ENCODE data around the gene NFIA.

NFIA gene

DNA sequence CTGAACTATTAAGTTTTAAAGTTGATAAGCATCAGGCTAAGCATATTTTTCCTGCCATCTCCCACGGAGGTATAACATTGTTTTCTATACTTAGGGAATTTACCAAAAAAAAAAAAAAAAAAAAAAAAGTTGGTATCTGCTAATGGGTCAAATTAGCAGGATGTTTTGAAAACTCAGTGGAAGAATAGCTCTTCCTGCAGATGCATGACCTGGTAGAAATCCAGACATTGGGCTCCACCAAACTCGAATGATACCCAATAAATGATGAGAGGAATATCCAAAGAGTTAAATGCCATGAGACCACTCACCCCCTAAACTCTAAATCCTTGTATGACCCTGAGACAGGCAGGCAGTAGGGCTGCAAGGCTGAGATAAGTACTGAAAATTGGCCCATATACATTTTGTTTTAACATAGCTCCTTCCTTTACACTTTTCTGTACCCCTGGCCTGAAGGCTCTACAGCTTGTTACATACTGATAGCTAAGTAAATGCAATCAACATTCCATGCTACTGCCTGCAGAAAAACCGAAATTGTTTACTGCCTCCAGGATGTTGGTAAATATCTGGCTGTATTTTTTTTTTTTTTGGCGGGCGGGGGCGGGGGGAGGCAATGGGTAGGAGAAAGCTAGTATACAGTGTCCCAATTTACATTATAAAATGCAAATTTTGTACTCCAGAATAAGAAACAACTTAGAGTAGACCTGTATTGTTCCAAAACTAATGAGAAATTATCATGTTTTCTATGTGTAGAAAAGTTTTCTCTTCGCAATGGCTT, 57.6 kb downstream of the NFIA start:
- Histone ChIP-seq H3K36me3 (ENCODE audit: insufficient read depth, low read length) (no peaks in the 10 kb centered on the region), H2AFZ (ENCODE audit: low read depth, low read length) (no peak overlapping the region), H3K4me3 (ENCODE audit: low read length) (no peak overlapping the region), H3K4me1 (ENCODE audit: insufficient read depth, low read length) (no peaks in the 10 kb centered on the region), H3K9me3 (ENCODE audit: low read length) (no peaks in the 10 kb centered on the region), H3K27me3 (ENCODE audit: insufficient read depth, low read length) (no peaks in the 10 kb centered on the region)

DNA sequence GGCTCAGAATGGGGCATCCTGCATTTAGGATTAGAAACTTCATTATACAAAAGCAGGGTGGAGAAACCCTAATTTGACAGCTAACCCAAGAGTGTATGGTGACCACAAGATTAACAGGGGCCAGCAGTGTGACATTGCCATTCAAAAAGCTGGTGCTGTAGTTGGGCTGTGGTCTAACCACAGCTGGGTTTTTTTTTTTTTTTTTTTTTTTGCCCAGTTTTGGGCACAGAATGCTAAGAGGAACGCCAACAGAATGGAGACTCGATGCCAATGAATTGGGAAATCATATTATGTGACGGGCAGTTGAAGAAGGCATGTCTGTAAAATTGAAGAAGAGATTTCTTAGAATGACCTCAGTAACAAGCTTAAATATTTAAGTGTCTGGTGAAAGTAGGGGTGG, 58.4 kb downstream of the NFIA start:
- no peak overlapping the region for H2AFZ ChIP-seq (ENCODE audit: low read depth, low read length)
- no peaks in the 10 kb centered on the region for H3K4me1 ChIP-seq (ENCODE audit: insufficient read depth, low read length)
- no peaks in the 10 kb centered on the region for H3K27me3 ChIP-seq (ENCODE audit: insufficient read depth, low read length)
- no peak overlapping the region for H3K4me3 ChIP-seq (ENCODE audit: low read length)
- no peaks in the 10 kb centered on the region for H3K9me3 ChIP-seq (ENCODE audit: low read length)
- no peaks in the 10 kb centered on the region for H3K36me3 ChIP-seq (ENCODE audit: insufficient read depth, low read length)

DNA sequence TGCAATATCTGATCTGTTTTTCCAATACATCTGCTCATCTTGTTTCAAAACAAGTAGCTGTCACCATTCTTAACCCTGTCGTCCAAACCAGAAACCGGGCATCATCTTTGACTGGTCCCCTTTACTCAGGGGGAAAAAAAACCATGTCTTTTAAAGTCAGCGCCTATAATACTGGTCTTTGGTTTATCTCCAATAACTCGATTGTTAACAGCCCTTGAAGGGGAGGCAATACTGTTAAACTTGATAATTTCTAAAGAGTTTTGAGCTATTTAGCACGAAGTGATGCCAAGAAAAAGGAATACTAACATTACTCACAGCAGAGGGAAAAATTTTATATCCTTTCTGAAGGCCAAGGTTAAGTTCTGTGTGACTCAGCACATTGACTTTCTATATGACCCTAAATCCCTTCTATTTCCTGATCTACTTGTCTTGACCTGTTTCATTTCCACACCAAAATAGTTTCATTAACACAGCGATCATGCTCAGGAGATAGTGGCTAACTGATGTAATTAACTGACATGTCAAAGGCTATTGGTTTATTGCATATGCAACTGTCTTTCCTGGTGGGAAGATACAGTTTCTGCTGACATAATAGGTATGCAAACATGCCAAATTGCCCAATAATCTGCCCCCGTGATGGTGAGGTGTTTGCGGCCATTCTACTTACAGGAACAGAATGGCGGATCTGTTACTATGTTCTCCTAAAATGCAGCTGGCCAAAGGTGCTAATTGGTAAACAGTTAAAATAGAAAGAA, 59.1 kb downstream of the NFIA start:
- no peak overlapping the region for H2AFZ ChIP-seq (ENCODE audit: low read depth, low read length)
- no peaks in the 10 kb centered on the region for H3K27me3 ChIP-seq (ENCODE audit: insufficient read depth, low read length)
- H3K9me3 ChIP-seq (ENCODE audit: low read length): no peaks in the 10 kb centered on the region
- no peaks in the 10 kb centered on the region for H3K36me3 ChIP-seq (ENCODE audit: insufficient read depth, low read length)
- no peak overlapping the region for H3K4me3 ChIP-seq (ENCODE audit: low read length)
- no peaks in the 10 kb centered on the region for H3K4me1 ChIP-seq (ENCODE audit: insufficient read depth, low read length)

DNA sequence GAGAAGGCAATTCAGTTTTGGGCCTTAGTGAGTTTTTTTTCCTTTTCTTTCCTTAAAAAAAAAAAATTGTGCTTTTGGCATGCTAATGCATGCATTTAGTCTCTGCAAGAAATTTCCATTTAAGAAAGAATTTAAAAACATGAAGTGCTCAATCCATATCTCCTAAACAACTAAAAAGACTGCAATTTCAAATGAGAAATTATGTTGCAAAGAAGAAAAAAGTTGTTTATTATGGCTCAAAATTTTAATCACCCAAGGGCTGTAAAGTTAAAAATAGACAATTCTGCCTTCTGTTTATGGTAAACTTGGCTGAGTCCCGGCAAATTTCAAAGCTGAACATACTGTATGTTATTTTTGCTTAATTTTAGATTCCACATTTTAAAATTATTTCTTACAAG, 59.7 kb downstream of the NFIA start:
- Histone ChIP-seq H3K4me1 (ENCODE audit: insufficient read depth, low read length) (no peaks in the 10 kb centered on the region), H3K36me3 (ENCODE audit: insufficient read depth, low read length) (no peaks in the 10 kb centered on the region), H3K4me3 (ENCODE audit: low read length) (no peak overlapping the region), H3K27me3 (ENCODE audit: insufficient read depth, low read length) (no peaks in the 10 kb centered on the region), H3K9me3 (ENCODE audit: low read length) (no peaks in the 10 kb centered on the region), H2AFZ (ENCODE audit: low read depth, low read length) (no peak overlapping the region)

DNA sequence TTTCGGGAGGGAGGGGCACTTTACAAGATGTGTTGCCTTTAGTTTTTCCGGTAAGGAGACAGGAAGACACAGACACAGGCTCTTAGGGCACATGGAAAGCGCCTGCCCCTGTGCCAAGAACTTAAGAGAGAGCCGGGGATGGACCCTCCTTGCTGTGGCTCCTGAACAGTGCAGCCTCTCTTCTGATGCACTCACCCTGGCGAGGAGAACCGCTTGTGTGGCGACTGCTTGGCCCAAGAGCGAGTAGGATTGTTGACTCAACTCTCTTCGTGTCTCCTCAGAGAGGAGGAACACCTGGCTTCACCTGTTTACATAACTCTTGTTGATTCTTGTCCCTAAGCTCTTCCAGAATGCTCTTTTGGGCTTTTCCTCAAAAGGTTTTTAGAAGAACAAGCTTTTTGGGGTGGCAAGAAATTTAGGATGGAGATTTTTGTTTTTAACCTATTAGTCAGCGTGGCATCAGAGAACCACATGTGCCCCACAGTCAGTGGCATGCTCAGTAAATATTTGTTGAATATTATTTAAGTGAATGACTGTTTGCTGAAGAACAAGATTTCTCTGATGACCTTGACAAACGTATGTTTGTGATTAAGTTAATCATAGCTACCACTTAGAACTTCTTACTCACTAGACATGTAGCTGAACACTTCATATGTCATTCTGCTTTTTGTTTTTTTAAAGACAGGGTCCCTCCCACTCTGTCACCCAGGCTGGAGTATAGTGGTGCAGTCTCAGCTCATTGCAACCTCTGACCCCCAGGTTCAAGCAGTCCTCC, 60.6 kb downstream of the NFIA start:
- H3K9me3 ChIP-seq (ENCODE audit: low read length): no peaks in the 10 kb centered on the region
- H3K27me3 ChIP-seq (ENCODE audit: insufficient read depth, low read length): no peaks in the 10 kb centered on the region
- H3K4me1 ChIP-seq (ENCODE audit: insufficient read depth, low read length): no peaks in the 10 kb centered on the region
- no peak overlapping the region for H2AFZ ChIP-seq (ENCODE audit: low read depth, low read length)
- H3K4me3 ChIP-seq (ENCODE audit: low read length): no peak overlapping the region
- no peaks in the 10 kb centered on the region for H3K36me3 ChIP-seq (ENCODE audit: insufficient read depth, low read length)

DNA sequence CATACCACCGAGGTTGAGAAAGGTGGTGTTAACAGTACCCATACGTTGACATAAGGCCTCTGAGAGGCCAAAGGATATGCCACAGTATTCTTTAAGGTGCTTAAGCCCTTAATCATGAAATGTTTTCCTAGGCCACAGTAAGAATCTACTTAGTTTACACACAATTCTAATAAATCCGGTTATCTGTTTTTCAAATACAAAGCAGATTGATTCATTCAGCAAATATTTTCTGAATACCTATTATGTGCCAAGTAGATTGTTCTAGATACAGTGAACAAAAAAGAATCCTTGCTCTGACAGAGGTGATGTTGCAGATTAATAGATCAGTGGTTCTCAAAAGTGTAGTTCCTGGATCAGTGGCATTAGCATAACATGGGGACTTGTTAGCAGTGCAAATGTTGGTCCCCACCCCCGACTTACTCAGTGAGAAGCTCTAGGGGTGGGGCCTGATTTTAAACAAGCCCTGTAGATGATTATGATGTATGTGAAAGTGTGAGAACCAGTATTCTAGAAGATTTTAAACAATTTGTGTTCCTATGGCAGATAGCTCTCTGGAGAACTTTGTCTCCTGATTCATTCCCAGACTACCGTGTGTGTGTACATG, 61.6 kb downstream of the NFIA start:
- Histone ChIP-seq H3K4me1 (ENCODE audit: insufficient read depth, low read length) (no peaks in the 10 kb centered on the region), H3K9me3 (ENCODE audit: low read length) (no peaks in the 10 kb centered on the region), H3K36me3 (ENCODE audit: insufficient read depth, low read length) (no peaks in the 10 kb centered on the region), H3K4me3 (ENCODE audit: low read length) (no peak overlapping the region), H2AFZ (ENCODE audit: low read depth, low read length) (no peak overlapping the region), H3K27me3 (ENCODE audit: insufficient read depth, low read length) (no peaks in the 10 kb centered on the region)

DNA sequence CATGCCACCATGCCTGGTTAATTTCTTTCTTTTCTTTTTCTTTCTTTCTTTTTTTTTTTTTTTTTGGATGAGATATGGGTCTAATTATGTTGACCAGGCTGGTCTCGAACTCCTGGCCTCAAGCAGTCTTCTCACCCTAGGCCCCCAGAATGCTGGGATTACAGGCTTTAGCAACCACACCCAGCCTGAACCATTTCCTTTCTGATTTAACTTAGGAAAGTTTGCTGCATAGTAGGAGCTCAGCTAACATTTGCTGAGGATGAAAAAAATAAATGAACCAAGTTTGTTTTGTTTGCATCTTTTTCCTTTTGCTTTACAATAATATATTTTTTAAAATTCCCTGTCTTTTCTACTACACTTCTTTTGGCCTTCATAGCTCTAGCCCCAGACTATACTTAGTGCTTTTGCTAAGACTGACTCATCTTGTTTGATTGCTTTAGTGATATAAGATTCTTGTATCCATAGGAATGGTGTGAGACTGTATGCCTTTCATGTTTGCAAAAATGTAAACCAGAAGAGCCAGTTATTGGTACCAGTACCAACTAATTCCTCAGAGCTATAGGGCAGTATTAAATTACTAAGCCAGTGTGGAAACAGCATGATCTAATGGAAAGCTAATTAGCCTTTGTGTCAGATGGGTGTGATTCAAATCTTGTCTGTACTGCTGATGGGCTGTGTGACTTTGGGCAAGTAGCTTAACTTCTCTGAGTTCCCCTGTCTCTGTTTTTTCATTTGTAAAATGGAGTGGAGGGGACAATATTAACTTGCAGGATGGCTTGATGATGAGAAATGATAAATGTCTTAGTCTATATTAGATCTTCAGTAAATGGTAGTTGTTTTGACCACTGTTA, 66.9 kb downstream of the NFIA start:
- Histone ChIP-seq H3K36me3 (ENCODE audit: insufficient read depth, low read length) (no peaks in the 10 kb centered on the region), H3K9me3 (ENCODE audit: low read length) (no peaks in the 10 kb centered on the region), H3K4me3 (ENCODE audit: low read length) (no peak overlapping the region), H3K4me1 (ENCODE audit: insufficient read depth, low read length) (no peaks in the 10 kb centered on the region), H2AFZ (ENCODE audit: low read depth, low read length) (no peak overlapping the region), H3K27me3 (ENCODE audit: insufficient read depth, low read length) (no peaks in the 10 kb centered on the region)

DNA sequence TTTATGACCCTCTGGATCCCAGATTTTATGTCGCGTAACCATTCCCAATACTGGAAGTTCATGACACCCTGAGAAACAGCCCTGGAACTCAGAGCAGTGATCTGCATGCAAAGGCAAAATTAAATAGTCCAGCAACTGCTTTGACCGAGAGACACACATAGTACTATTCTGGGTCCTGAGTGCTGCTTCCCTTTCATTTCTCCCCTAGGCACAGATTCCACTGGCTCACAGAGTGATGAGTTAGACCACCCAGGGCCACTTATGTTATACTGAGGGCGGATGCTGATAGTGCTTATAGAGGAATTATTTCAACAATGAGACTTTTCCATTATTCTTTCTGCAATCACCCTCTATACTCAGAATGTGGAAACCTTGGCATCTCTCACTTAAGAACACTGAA, 69.2 kb downstream of the NFIA start:
- H3K36me3 ChIP-seq (ENCODE audit: insufficient read depth, low read length): no peaks in the 10 kb centered on the region
- H3K9me3 ChIP-seq (ENCODE audit: low read length): no peaks in the 10 kb centered on the region
- no peaks in the 10 kb centered on the region for H3K4me1 ChIP-seq (ENCODE audit: insufficient read depth, low read length)
- no peaks in the 10 kb centered on the region for H3K27me3 ChIP-seq (ENCODE audit: insufficient read depth, low read length)
- no peak overlapping the region for H3K4me3 ChIP-seq (ENCODE audit: low read length)
- H2AFZ ChIP-seq (ENCODE audit: low read depth, low read length): no peak overlapping the region

DNA sequence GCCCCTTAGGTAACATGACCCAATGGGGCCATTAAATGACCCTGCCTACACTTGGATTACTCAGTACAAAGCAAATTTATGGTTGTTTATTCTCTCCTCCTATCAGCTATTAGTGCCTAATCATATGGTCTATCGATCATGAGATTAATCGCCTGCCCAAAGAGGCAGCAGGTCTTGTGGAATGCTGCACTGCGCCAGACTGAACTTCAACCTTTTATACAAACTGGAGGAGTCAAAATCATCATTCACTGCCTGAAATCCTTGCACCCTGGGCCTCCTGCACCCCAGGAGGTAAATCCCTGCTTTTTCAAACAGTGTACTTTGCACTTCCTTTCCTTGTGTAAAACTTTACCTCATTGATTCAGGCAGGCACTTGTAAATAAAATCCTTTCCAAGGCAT, 69.7 kb downstream of the NFIA start:
- H2AFZ ChIP-seq (ENCODE audit: low read depth, low read length): no peak overlapping the region
- no peaks in the 10 kb centered on the region for H3K9me3 ChIP-seq (ENCODE audit: low read length)
- no peaks in the 10 kb centered on the region for H3K4me1 ChIP-seq (ENCODE audit: insufficient read depth, low read length)
- no peak overlapping the region for H3K4me3 ChIP-seq (ENCODE audit: low read length)
- H3K36me3 ChIP-seq (ENCODE audit: insufficient read depth, low read length): no peaks in the 10 kb centered on the region
- no peaks in the 10 kb centered on the region for H3K27me3 ChIP-seq (ENCODE audit: insufficient read depth, low read length)

DNA sequence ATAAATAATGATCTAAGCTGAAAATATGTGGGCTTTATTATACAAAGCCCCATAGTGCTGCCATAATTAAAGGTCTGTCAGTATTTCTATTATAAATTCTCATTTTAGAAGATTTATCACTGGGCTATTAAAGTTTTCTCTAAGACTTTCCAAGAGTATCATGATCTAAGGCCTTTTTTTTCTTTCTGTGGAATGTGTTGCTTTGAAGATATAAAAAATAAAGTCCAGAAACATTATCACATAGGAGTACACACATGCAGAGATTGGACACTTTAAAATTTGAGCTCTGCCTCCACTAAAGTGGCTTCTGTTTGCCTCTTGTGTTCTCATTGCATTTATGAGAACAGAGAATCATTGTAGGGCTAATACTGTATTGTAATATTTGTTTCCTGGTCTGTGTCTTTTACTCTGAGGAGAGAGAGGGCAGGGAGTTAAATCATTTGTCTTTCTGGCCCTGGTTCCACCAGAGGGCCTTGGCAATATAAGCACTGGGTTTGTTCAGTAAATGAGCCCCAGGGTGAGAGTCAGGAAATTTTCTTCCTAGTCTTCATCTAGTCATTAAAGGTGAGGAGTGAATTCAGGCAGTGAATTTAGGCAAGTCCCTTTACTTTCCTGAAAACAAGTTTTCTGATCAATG, 70.2 kb downstream of the NFIA start:
- no peaks in the 10 kb centered on the region for H3K36me3 ChIP-seq (ENCODE audit: insufficient read depth, low read length)
- no peaks in the 10 kb centered on the region for H3K9me3 ChIP-seq (ENCODE audit: low read length)
- H3K27me3 ChIP-seq (ENCODE audit: insufficient read depth, low read length): no peaks in the 10 kb centered on the region
- no peak overlapping the region for H3K4me3 ChIP-seq (ENCODE audit: low read length)
- H3K4me1 ChIP-seq (ENCODE audit: insufficient read depth, low read length): no peaks in the 10 kb centered on the region
- H2AFZ ChIP-seq (ENCODE audit: low read depth, low read length): no peak overlapping the region

DNA sequence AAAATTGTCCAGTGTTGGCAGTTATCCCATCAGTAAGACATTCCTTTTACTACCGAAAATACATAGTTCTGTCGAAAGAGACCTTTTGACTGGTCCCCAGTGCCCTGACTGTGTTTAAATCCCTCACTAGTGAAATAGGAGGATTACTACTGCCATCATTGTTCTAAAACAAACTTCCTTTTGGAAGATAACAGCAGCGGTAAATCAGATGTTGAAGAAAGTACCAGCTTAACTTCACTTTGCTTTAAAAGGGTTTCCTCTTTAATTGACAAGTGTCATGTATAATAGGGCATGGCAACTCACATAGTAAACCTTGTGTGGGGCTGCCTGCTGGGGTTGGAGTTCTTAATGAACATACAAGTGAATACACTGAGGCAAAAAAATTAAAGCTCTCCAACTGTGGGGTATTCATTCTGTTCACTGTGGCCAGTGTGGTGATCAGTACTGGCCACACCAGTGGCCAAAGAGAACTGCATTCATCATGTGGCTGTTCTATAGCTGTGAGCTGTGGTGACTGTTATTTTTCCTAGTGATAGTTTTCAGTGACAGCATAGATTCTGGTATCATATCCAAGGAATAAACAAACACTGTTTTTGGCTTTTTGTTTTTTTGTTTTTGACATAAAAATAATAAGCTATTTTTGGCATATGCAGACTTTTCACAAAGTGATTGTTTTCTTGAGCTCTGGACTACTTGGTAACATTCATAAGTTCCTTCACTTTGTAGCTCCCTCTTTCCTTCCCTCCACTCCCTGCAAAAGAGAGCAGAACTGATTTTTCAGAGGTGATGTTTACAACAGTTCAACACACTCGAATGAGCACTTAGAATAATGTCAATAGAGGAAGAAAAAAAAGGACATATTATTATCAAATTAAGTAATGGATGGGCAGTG, 74.5 kb downstream of the NFIA start:
- Histone ChIP-seq H3K27me3 (ENCODE audit: insufficient read depth, low read length) (no peaks in the 10 kb centered on the region), H3K4me1 (ENCODE audit: insufficient read depth, low read length) (no peaks in the 10 kb centered on the region), H3K9me3 (ENCODE audit: low read length) (no peaks in the 10 kb centered on the region), H2AFZ (ENCODE audit: low read depth, low read length) (no peak overlapping the region), H3K4me3 (ENCODE audit: low read length) (no peak overlapping the region), H3K36me3 (ENCODE audit: insufficient read depth, low read length) (no peaks in the 10 kb centered on the region)
